Uterus (tissue), 4 donors: Measurements from ENCODE around the gene HDDC2. TPM values are rescaled to one million over a fixed set of nuclear protein-coding genes. Genes with fewer than 3 reads are reported as not detected.

Experiments
- DNase-seq, 2 donors: peaks; one replicate each; pipeline ENCODE4 v3.0.0-alpha.2; 2019 to 2020
- H3K27ac ChIP-seq, 2 donors: fragments of 200-600 bp; sonication (generic); 1 replicate in 1 of 2; 2 replicates in 1 of 2; pipeline ENCODE4 v1.5.1; 2016 to 2018
- H3K27me3 ChIP-seq, 2 donors: fragments of 200-600 bp; sonication (generic); one replicate each; pipeline ENCODE4 v1.5.1; 2018 to 2019; ENCODE audit warnings: control low read depth in 1 of 2
- H3K36me3 ChIP-seq, 2 donors: fragments of 200-600 bp; sonication (generic); one replicate each; pipeline ENCODE4 v1.5.1; 2019; ENCODE audit warnings: control low read depth in 1 of 2
- H3K4me1 ChIP-seq, 2 donors: fragments of 200-600 bp; sonication (generic); one replicate each; pipeline ENCODE4 v1.5.1; 2018 to 2019; ENCODE audit warnings: control low read depth in 1 of 2
- H3K4me3 ChIP-seq, 2 donors: fragments of 200-600 bp; sonication (generic); 1 replicate in 1 of 2; 2 replicates in 1 of 2; pipeline ENCODE4 v1.5.1; 2018 to 2019; ENCODE audit warnings: mild to moderate bottlenecking in 1 of 2
- H3K9me3 ChIP-seq, 2 donors: fragments of 200-600 bp; sonication (generic); one replicate each; pipeline ENCODE4 v1.5.1; 2019; ENCODE audit warnings: control low read depth in 1 of 2
- POLR2A ChIP-seq, 2 donors: fragments of 450-650 bp; IDR thresholded peaks; one replicate each; pipeline ENCODE4 v1.6.1; 2016; ENCODE audit warnings: antibody characterized with exemption in 2 of 2, mild to moderate bottlenecking in 1 of 2, moderate library complexity in 1 of 2
- intact Hi-C: fragments of 100-400 bp; cut with DNase I; formaldehyde crosslinking; loops from one replicate; pipeline ENCODE4 v1.15.1; 2023; ENCODE audit warnings: low total_unique reads
- total RNA-seq, 4 donors: library from RNA; depleted of rRNA in 3 of 4; stranded (reverse); fragments of >200 nt in 3 of 4; gene quantifications; one replicate each; pipeline versions ENCODE4 v1.1.0 to v1.2.4, GENCODE V29; 2014 to 2023
- TF ChIP-seq, protein P1 (sequence below), 4 experiments: fragments of 200-600 bp in 2 of 4; fragments of 450-650 bp in 2 of 4; sonication (generic) in 2 of 4; IDR thresholded peaks; one replicate each; pipeline ENCODE4 v1.5.1; 2016 to 2019; ENCODE audit warnings: antibody characterized with exemption in 4 of 4, mild to moderate bottlenecking in 2 of 4, moderate library complexity in 1 of 4
- donor health status: DM: yes; HTN: yes; CAD: no.

Gene HDDC2
- total RNA-seq, 4 donors from 2014 or later, result 11.3 to 45.2 (median 36.0) TPM

DNA sequence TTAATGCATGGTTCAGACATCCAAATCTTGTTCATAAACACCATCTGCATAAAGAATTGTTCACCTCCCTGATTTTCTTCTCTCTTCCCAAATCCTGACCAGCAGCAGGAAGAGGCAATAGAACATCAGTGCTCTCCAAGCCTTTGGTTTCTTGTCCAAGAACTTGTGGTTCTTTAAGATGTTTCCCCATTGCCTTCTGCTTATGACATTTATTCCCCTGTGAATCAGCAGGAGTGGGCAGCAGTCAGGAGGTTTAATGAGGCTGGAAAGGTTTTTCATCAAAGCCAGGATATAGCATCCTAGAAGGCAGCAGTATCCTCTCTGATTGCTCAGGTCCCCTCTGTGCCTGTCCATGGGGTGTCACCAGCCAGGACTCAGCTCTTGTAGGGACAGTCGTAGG is 5.3 kb downstream of the HDDC2 start:
- intact Hi-C loops, result no loop called here

DNA sequence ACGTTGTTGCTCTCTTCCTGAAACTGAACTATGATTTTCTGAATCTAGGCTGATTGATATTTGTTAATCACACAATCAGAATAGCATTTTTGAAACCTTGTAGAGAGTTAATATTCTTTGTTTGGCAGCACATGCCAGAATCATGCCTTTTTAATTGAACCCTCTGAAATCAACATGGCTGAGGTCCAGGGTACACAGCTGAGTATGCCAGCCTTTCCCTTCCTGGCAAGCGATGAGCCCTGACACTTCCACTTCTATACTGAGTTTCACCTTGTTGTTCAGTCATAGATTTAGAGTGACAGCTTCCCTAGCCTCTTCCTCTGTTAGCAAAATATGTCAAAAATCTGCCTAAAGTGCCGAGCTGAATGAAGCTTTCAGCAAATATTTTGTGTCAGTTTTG is 6.8 kb downstream of the HDDC2 start:
- no peaks in the 10 kb centered on the region for H3K9me3 ChIP-seq
- intact Hi-C loops, result no loop called here
- no peak overlapping the region for H3K27ac ChIP-seq
- H3K36me3 ChIP-seq, result no peaks in the 10 kb centered on the region
- no peaks in the 10 kb centered on the region for H3K27me3 ChIP-seq
- no peak for TF ChIP-seq POLR2A (IDR thresholded peaks at IDR 0.05)
- TF ChIP-seq, protein P1, sequence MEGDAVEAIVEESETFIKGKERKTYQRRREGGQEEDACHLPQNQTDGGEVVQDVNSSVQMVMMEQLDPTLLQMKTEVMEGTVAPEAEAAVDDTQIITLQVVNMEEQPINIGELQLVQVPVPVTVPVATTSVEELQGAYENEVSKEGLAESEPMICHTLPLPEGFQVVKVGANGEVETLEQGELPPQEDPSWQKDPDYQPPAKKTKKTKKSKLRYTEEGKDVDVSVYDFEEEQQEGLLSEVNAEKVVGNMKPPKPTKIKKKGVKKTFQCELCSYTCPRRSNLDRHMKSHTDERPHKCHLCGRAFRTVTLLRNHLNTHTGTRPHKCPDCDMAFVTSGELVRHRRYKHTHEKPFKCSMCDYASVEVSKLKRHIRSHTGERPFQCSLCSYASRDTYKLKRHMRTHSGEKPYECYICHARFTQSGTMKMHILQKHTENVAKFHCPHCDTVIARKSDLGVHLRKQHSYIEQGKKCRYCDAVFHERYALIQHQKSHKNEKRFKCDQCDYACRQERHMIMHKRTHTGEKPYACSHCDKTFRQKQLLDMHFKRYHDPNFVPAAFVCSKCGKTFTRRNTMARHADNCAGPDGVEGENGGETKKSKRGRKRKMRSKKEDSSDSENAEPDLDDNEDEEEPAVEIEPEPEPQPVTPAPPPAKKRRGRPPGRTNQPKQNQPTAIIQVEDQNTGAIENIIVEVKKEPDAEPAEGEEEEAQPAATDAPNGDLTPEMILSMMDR (IDR thresholded peaks at IDR 0.05), result no peak
- no peak overlapping the region for H3K4me3 ChIP-seq
- no peaks in the 10 kb centered on the region for H3K4me1 ChIP-seq
- DNase-seq, result no peak

More for the DNA sequence above, 5.3 kb downstream of the HDDC2 start:
- Histone ChIP-seq H3K4me3 (no peak overlapping the region), H3K4me1 (no peaks in the 10 kb centered on the region), H3K27ac (no peak overlapping the region), H3K36me3 (no peaks in the 10 kb centered on the region), H3K9me3 (no peaks in the 10 kb centered on the region), H3K27me3 (no peaks in the 10 kb centered on the region)
- TF ChIP-seq POLR2A (IDR thresholded peaks at IDR 0.05), result no peak
- TF ChIP-seq, protein P1 (IDR thresholded peaks at IDR 0.05), result no peak
- no peak for DNase-seq

DNA sequence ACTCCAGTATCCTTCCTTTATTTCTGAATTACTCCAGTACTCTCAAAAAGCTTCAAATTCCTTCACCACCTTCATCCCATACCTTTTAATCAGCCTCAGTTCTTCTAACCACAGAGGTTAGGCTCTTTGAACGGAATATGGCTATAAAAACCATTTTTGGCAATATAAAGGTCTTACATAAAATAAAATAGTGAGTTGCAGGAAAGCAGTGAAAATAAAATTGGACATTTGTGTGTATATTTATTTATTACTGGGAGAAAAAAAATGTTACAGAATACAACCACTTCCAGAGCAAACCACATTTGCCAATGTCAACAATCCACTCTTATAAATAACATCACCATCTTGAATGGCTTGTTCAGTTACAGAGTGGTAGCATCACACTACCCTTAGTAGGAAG is 7.7 kb downstream of the HDDC2 start:
- Histone ChIP-seq H3K27ac (no peak overlapping the region), H3K36me3 (no peaks in the 10 kb centered on the region)
- intact Hi-C loops, result no loop called here

DNA sequence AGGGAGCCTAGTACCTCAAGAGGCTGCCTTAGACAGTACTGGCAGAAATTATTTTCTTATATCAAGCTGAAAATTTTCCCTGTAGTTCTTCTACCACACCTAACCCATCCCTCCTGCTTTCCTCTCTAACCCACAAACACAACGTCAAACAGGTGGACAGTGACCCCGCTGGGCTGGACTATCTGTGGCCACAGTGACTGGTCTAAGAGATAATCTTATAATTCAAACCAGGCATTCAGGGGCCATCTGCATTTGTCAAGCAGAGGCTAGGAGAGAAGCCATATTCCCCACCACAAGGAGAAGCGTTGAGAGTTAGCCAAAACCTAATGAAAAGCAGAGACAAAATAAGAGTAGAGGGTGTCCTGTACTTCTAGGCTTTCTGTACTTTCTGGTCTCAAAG is 8.2 kb downstream of the HDDC2 start:
- H3K36me3 ChIP-seq, result no peaks in the 10 kb centered on the region
- H3K4me3 ChIP-seq, result no peak overlapping the region
- no peaks in the 10 kb centered on the region for H3K9me3 ChIP-seq
- no peaks in the 10 kb centered on the region for H3K27me3 ChIP-seq
- intact Hi-C loops, result no loop called here
- TF ChIP-seq, protein P1 (IDR thresholded peaks at IDR 0.05), result no peak
- TF ChIP-seq POLR2A (IDR thresholded peaks at IDR 0.05), result no peak
- DNase-seq, result no peak
- no peak overlapping the region for H3K27ac ChIP-seq
- no peaks in the 10 kb centered on the region for H3K4me1 ChIP-seq

More for the DNA sequence above, 7.7 kb downstream of the HDDC2 start:
- no peaks in the 10 kb centered on the region for H3K9me3 ChIP-seq
- TF ChIP-seq POLR2A (IDR thresholded peaks at IDR 0.05), result no peak
- TF ChIP-seq, protein P1 (IDR thresholded peaks at IDR 0.05), result no peak
- H3K4me3 ChIP-seq, result no peak overlapping the region
- no peaks in the 10 kb centered on the region for H3K4me1 ChIP-seq
- DNase-seq, result no peak
- no peaks in the 10 kb centered on the region for H3K27me3 ChIP-seq

DNA sequence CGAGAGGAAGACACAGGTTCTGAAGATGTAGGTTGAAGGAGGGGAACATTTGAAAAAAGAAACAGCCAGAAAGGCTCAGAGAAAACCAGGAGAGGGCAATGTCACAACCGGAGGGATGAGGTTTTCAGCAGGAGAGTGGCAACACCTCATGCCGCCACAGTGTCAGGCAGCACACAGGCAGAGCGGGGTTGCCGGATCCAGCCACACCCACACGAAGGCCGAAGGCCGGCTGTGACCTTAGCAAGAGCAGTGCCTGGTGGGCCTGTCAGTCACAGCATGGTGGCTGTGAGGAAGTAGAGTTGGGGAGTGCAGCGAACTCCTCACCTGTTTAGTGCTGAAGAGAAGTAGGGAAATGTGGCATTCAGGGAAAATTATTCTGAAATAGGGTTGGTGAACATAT is 14.0 kb downstream of the HDDC2 start:
- Histone ChIP-seq H3K36me3 (no peaks in the 10 kb centered on the region), H3K9me3 (peaks cover 0 to 4% of the 10 kb centered on the region in 2 donors), H3K27me3 (no peaks in the 10 kb centered on the region), H3K27ac (no peak overlapping the region), H3K4me3 (no peak overlapping the region), H3K4me1 (no peaks in the 10 kb centered on the region)
- TF ChIP-seq POLR2A (IDR thresholded peaks at IDR 0.05), result no peak
- TF ChIP-seq, protein P1 (IDR thresholded peaks at IDR 0.05), result no peak
- intact Hi-C loops, result no loop called here
- DNase-seq, result no peak
